GM12878 (cell line): Measurements from ENCODE around the gene WNT9B. TPM values are rescaled to one million over a fixed set of nuclear protein-coding genes. Genes with fewer than 3 reads are reported as not detected.

Experiments used
- ATAC-seq: fragments of 200-7000 bp; cut with Tn5 transposase; 3 replicates; pipeline ENCODE4 v1.9.1; 2020; ENCODE audit warnings: mild to moderate bottlenecking, moderate library complexity
- BruUV-seq: library from RNA; stranded (reverse); fragments of 400-500 nt; replicated peaks from 2 replicates; lab custom pipeline; 2021; lab: Mats Ljungman, UMichigan
- CTCF ChIA-PET: fragments of 300-600 bp; sonication (Branson Sonifier 250); formaldehyde crosslinking; extraction: SDS; loops from one replicate; lab custom pipeline; 2021; ENCODE audit warnings: inconsistent platforms; lab: Yijun Ruan, JAX
- POLR2A ChIA-PET: fragments of 350-600 bp; formaldehyde crosslinking; extraction: SDS; loops from one replicate; lab custom pipeline; 2021; ENCODE audit warnings: inconsistent platforms; lab: Charles Lee
- RAD21 ChIA-PET: fragments of 300-600 bp; sonication (Branson Sonifier 250); formaldehyde crosslinking; loops from one replicate; lab custom pipeline; 2023; ENCODE audit warnings: antibody characterized with exemption; ENCODE audit not compliant: unreplicated experiment; lab: Charles Lee
- SMC1A ChIA-PET: fragments of 300-600 bp; sonication (Branson Sonifier 250); formaldehyde crosslinking; loops from one replicate; lab custom pipeline; 2023; ENCODE audit not compliant: unreplicated experiment, uncharacterized antibody; lab: Charles Lee
- DNase-seq: peaks from one replicate; pipeline ENCODE4 v3.0.0-alpha.2; 2011; ENCODE audit warnings: low read depth, low spot score
- FAIRE-seq: peaks from 3 replicates; lab custom pipeline; 2011; peaks lifted over from hg19 to GRCh38; lab: Jason Lieb, UNC
- H2AFZ ChIP-seq: 2 replicates; pipeline ENCODE4 v1.6.0; 2011; ENCODE audit warnings: low read depth, low read length, control low read depth; ENCODE audit not compliant: control insufficient read depth
- H3K27ac ChIP-seq: 2 replicates; pipeline ENCODE4 v1.5.1; 2011; ENCODE audit warnings: control low read depth; ENCODE audit not compliant: control insufficient read depth, insufficient read depth
- H3K27me3 ChIP-seq, 2 experiments: replicated peaks in 1 of 2; 2 replicates each; pipeline versions ENCODE4 v1.6.0 to v1.6.1; 2011; ENCODE audit warnings: low read length in 1 of 2; ENCODE audit not compliant: control insufficient read depth in 2 of 2, insufficient read depth in 2 of 2
- H3K36me3 ChIP-seq, 2 experiments: 2 replicates each; pipeline ENCODE4 v1.5.1; 2011; ENCODE audit warnings: low read length in 1 of 2; ENCODE audit not compliant: control insufficient read depth in 2 of 2, insufficient read depth in 2 of 2
- H3K4me1 ChIP-seq: 2 replicates; pipeline ENCODE4 v1.6.1; 2011; ENCODE audit warnings: mild to moderate bottlenecking, low read length, moderate library complexity, mixed read lengths; ENCODE audit not compliant: control insufficient read depth, insufficient read depth
- H3K4me2 ChIP-seq: 2 replicates; pipeline ENCODE4 v1.6.0; 2011; ENCODE audit warnings: control low read depth; ENCODE audit not compliant: control insufficient read depth, insufficient read depth
- H3K4me3 ChIP-seq: fragments of 200-600 bp; sonication (generic); 2 replicates; pipeline ENCODE4 v1.5.1; 2016
- H3K79me2 ChIP-seq: 2 replicates; pipeline ENCODE4 v1.6.0; 2011; ENCODE audit warnings: low read length; ENCODE audit not compliant: control insufficient read depth, insufficient read depth
- H3K9ac ChIP-seq: 2 replicates; pipeline ENCODE4 v1.8.0; 2011; ENCODE audit warnings: low read length, control low read depth, mixed read lengths; ENCODE audit not compliant: control insufficient read depth, insufficient read depth
- H3K9me3 ChIP-seq: replicated peaks from 3 replicates; pipeline ENCODE4 v1.5.1; 2011; ENCODE audit warnings: mild to moderate bottlenecking, low read length; ENCODE audit not compliant: control insufficient read depth, insufficient read depth
- H4K20me1 ChIP-seq: 2 replicates; pipeline ENCODE4 v1.6.0; 2011; ENCODE audit not compliant: control insufficient read depth, insufficient read depth
- ATF3 ChIP-seq: IDR thresholded peaks from 2 replicates; pipeline ENCODE4 v1.6.1; 2011; ENCODE audit warnings: low read depth, mild to moderate bottlenecking, low read length, moderate library complexity, borderline replicate concordance; ENCODE audit errors: extremely low read depth
- CREB1 ChIP-seq: IDR thresholded peaks from 2 replicates; pipeline ENCODE4 v1.6.1; 2012; ENCODE audit warnings: low read depth, mild to moderate bottlenecking, inconsistent platforms
- DPF2 ChIP-seq: fragments of 450-650 bp; IDR thresholded peaks from 2 replicates; pipeline ENCODE4 v1.6.1; 2017; ENCODE audit warnings: mild to moderate bottlenecking
- EZH2 ChIP-seq: IDR thresholded peaks from 2 replicates; pipeline ENCODE4 v1.6.1; 2012; ENCODE audit warnings: low read depth, mild to moderate bottlenecking, control low read depth, inconsistent platforms, low read length, borderline replicate concordance; ENCODE audit not compliant: control insufficient read depth
- JUNB ChIP-seq: IDR thresholded peaks from 2 replicates; pipeline ENCODE4 v1.6.1; 2016; ENCODE audit warnings: antibody characterized with exemption, mild to moderate bottlenecking
- KAT2A ChIP-seq: conservative IDR thresholded peaks from 2 replicates; pipeline ENCODE4 v1.6.1; 2011; ENCODE audit warnings: low read depth, low read length; ENCODE audit not compliant: control insufficient read depth
- MAX ChIP-seq: IDR thresholded peaks from 2 replicates; pipeline ENCODE4 v1.6.1; 2012; ENCODE audit warnings: low read depth, low read length, improper control_type of control experiment
- NR2C2 ChIP-seq: IDR thresholded peaks from 2 replicates; pipeline ENCODE4 v1.6.1; 2011; ENCODE audit warnings: borderline replicate concordance, low read depth; ENCODE audit not compliant: control insufficient read depth, insufficient read length
- RAD51 ChIP-seq: fragments of 450-650 bp; IDR thresholded peaks from 2 replicates; pipeline ENCODE4 v1.6.1; 2016; ENCODE audit warnings: moderate library complexity, mild to moderate bottlenecking, inconsistent platforms
- SIN3A ChIP-seq: IDR thresholded peaks from 2 replicates; pipeline ENCODE4 v1.6.1; 2012; ENCODE audit warnings: low read depth, low read length, improper control_type of control experiment
- SKIL ChIP-seq: fragments of 450-650 bp; IDR thresholded peaks from 2 replicates; pipeline ENCODE4 v1.6.1; 2017; ENCODE audit warnings: mild to moderate bottlenecking, low read depth, inconsistent platforms; ENCODE audit not compliant: poor library complexity, severe bottlenecking
- STAT3 ChIP-seq: IDR thresholded peaks from 2 replicates; pipeline ENCODE4 v1.6.1; 2011; ENCODE audit warnings: low read depth, low read length, improper control_type of control experiment
- USF1 ChIP-seq: IDR thresholded peaks from 2 replicates; pipeline ENCODE4 v1.6.1; 2011; ENCODE audit warnings: borderline replicate concordance, low read depth, mild to moderate bottlenecking, moderate library complexity, mixed read lengths, low read length; ENCODE audit not compliant: insufficient read depth; ENCODE audit errors: extremely low read length
- ZNF622 ChIP-seq: fragments of 450-650 bp; IDR thresholded peaks from 2 replicates; pipeline ENCODE4 v1.6.1; 2017; ENCODE audit warnings: mild to moderate bottlenecking, inconsistent platforms
- WGBS: methylation state at CpG from one replicate; pipeline ENCODE4 v1.1.6; 2016; ENCODE audit warnings: low lambda C conversion rate; ENCODE audit not compliant: insufficient replicate concordance, insufficient coverage; ENCODE audit errors: missing lambda C conversion rate; 5-methylcytosine and 5-hydroxymethylcytosine counted together
- in situ Hi-C: fragments of 300-500 bp; cut with MboI; formaldehyde crosslinking; loops from 9 replicates; pipeline ENCODE4 v1.14.3; 2018; ENCODE audit warnings: mixed read lengths
- intact Hi-C: fragments of 100-400 bp; cut with micrococcal nuclease; formaldehyde crosslinking; loops from one replicate; pipeline ENCODE4 v1.14.2; 2022; ENCODE audit not compliant: unreplicated experiment
- polyA plus RNA-seq, 11 experiments: library from polyadenylated mRNA; depleted of rRNA in 4 of 11; unstranded in 6 of 11; stranded (reverse) in 5 of 11; fragments of >200 nt; fragmentation: Nextera tagmentation in 4 of 11; fragmentation: Illumina TruSeq in 1 of 11; extraction: Ambion mirVana in 4 of 11; extraction: Trizol in 1 of 11; gene quantifications; 1 replicate in 1 of 11; 2 replicates in 10 of 11; pipeline versions ENCODE4 v1.2.1 to v1.2.3, GENCODE V29; 2011 to 2016; ENCODE audit warnings: inconsistent platforms in 2 of 11, missing spikeins in 2 of 11, low read depth in 1 of 11
- total RNA-seq, 4 experiments: library from RNA; depleted of rRNA in 3 of 4; stranded (reverse); fragments of >200 nt in 3 of 4; fragmentation: Illumina TruSeq in 1 of 4; extraction: Trizol in 1 of 4; gene quantifications; 2 replicates each; pipeline versions ENCODE4 v1.2.1 to v1.2.3, GENCODE V29; 2013 to 2021
- TF ChIP-seq, protein P1 (sequence below): fragments of 450-650 bp; IDR thresholded peaks from 2 replicates; pipeline ENCODE4 v1.6.1; 2017; ENCODE audit warnings: low read depth, mild to moderate bottlenecking, moderate library complexity

WNT9B gene
- total and polyA plus RNA-seq, 10 of the 15 experiments (the other 5 are each of a cell fraction or from before 2014, with no cell fraction given), result not detected

DNA sequence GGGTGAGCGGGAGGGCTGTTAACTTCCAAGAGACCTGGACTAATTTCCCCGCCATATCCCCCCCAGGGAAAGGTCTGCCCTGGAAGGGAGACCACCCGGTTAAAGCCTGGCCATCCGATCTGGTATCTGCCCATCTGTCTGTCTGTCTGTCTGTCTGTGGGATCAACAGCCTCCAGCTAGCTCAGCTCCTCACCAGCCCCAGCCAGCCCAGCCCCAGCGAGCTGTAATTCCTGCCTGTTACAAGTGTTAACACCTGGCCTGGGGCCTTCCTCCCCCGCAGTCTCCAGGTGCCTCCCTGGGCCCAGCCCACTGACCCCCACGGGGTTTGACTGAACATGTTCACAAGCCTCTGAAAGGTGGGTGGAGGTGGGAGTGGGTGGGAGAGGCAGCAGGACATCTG, 36.9 kb upstream of the WNT9B start:
- H3K27me3 ChIP-seq, result peaks cover 5 to 13% of the 10 kb centered on the region in 2 experiments
- intact Hi-C loops, result no loop called here
- no peaks in the 10 kb centered on the region for H3K79me2 ChIP-seq
- H3K36me3 ChIP-seq, result no peaks in the 10 kb centered on the region
- H2AFZ ChIP-seq, result no peak overlapping the region
- H3K4me3 ChIP-seq, result no peak overlapping the region
- ATAC-seq, result no peak
- H3K4me1 ChIP-seq, result no peaks in the 10 kb centered on the region
- FAIRE-seq, result no peak
- no peak overlapping the region for H3K27ac ChIP-seq
- SMC1A ChIA-PET, result no interaction called here
- WGBS, result 36% methylated on average over 6 of the region's 7 CpGs
- CTCF ChIA-PET, result interaction anchor here (1.1 kb wide), 1 partner anchor 10 kb away, joined by 3 read pairs; no protein-coding TSS in a partner anchor
- no peak overlapping the region for H3K9ac ChIP-seq
- H3K9me3 ChIP-seq, result no peaks in the 10 kb centered on the region
- no peaks in the 10 kb centered on the region for H4K20me1 ChIP-seq
- H3K4me2 ChIP-seq, result no peak overlapping the region
- RAD21 ChIA-PET, result no interaction called here
- no peak for DNase-seq
- in situ Hi-C loops, result no loop called here
- TF ChIP-seq SKIL (no peak), SIN3A (no peak), KAT2A (no peak), NR2C2 (no peak), USF1 (no peak), STAT3 (no peak), DPF2 (no peak), RAD51 (no peak), CREB1 (no peak), ATF3 (no peak), MAX (no peak), EZH2 (no peak), ZNF622 (no peak), JUNB (no peak)
- TF ChIP-seq, protein P1, sequence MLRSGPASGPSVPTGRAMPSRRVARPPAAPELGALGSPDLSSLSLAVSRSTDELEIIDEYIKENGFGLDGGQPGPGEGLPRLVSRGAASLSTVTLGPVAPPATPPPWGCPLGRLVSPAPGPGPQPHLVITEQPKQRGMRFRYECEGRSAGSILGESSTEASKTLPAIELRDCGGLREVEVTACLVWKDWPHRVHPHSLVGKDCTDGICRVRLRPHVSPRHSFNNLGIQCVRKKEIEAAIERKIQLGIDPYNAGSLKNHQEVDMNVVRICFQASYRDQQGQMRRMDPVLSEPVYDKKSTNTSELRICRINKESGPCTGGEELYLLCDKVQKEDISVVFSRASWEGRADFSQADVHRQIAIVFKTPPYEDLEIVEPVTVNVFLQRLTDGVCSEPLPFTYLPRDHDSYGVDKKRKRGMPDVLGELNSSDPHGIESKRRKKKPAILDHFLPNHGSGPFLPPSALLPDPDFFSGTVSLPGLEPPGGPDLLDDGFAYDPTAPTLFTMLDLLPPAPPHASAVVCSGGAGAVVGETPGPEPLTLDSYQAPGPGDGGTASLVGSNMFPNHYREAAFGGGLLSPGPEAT, result no peak
- BruUV-seq, result no TSS peak
- POLR2A ChIA-PET, result interaction anchor here (0.6 kb wide), 1 partner anchor 43 kb away, joined by 3 read pairs; no protein-coding TSS in a partner anchor
